Endodermal cell (in vitro differentiated cells): ENCODE results near the gene COL15A1. TPM values are rescaled to one million over a fixed set of nuclear protein-coding genes. Genes with fewer than 3 reads are reported as not detected.
"Not testable (repeated sequence)": the region's sequence is repeated elsewhere in the genome, so short reads cannot be mapped to it uniquely, and the experiment has no call there.

Source experiments
- DNase-seq: peaks from one replicate; pipeline ENCODE4 v3.0.0-alpha.2; 2017
- H3K27ac ChIP-seq: 2 replicates; pipeline ENCODE4 v1.5.1; 2013; ENCODE audit warnings: mild to moderate bottlenecking, low read depth, low read length, moderate library complexity
- H3K27me3 ChIP-seq: 2 replicates; pipeline ENCODE4 v1.6.1; 2013; ENCODE audit warnings: mild to moderate bottlenecking, low read length, moderate library complexity; ENCODE audit not compliant: insufficient read depth, control insufficient read depth, poor library complexity, severe bottlenecking
- H3K36me3 ChIP-seq: 2 replicates; pipeline ENCODE4 v1.7.0; 2013; ENCODE audit warnings: mild to moderate bottlenecking, low read length, moderate library complexity; ENCODE audit not compliant: control insufficient read depth, insufficient read depth
- H3K4me1 ChIP-seq: one replicate; pipeline ENCODE4 v1.7.0; 2013; ENCODE audit warnings: low read length; ENCODE audit not compliant: control insufficient read depth, insufficient read depth
- H3K4me3 ChIP-seq: 2 replicates; pipeline ENCODE4 v1.5.1; 2013; ENCODE audit warnings: mild to moderate bottlenecking, low read length, moderate library complexity
- H3K9ac ChIP-seq: 2 replicates; pipeline ENCODE4 v1.6.1; 2013; ENCODE audit warnings: mild to moderate bottlenecking, low read length, moderate library complexity; ENCODE audit not compliant: poor library complexity, severe bottlenecking; ENCODE audit errors: extremely low read depth
- H3K9me3 ChIP-seq: 2 replicates; pipeline ENCODE4 v1.6.1; 2013; ENCODE audit warnings: mild to moderate bottlenecking, low read length, moderate library complexity; ENCODE audit not compliant: control insufficient read depth
- H3K27ac Mint-ChIP-seq: 2 replicates; pipeline ENCODE4 v1.8.0; 2020; ENCODE audit warnings: mixed read lengths
- H3K27me3 Mint-ChIP-seq: 2 replicates; pipeline ENCODE4 v1.8.0; 2021; ENCODE audit warnings: mild to moderate bottlenecking, mixed read lengths; ENCODE audit not compliant: insufficient read depth
- H3K36me3 Mint-ChIP-seq: 2 replicates; pipeline ENCODE4 v1.8.0; 2020; ENCODE audit warnings: low read depth, mixed read lengths
- H3K4me1 Mint-ChIP-seq: 2 replicates; pipeline ENCODE4 v1.8.0; 2020; ENCODE audit warnings: mixed read lengths
- H3K4me3 Mint-ChIP-seq: 2 replicates; pipeline ENCODE4 v1.8.0; 2020; ENCODE audit warnings: mild to moderate bottlenecking, moderate library complexity, mixed read lengths
- H3K9me3 Mint-ChIP-seq: 2 replicates; pipeline ENCODE4 v1.8.0; 2020; ENCODE audit warnings: mild to moderate bottlenecking, mixed read lengths
- CTCF ChIP-seq: fragments of 200-600 bp; sonication (generic); conservative IDR thresholded peaks from 2 replicates; pipeline ENCODE4 v1.5.0; 2021; ENCODE audit warnings: antibody characterized with exemption, mild to moderate bottlenecking
- WGBS, 2 experiments: methylation state at CpG; one replicate each; pipeline versions ENCODE4 v1.1.5 to v1.1.7; 2013; ENCODE audit warnings: missing lambda C conversion rate in 2 of 2, mixed read lengths in 1 of 2; ENCODE audit not compliant: insufficient coverage in 1 of 2, insufficient read length in 1 of 2; 5-methylcytosine and 5-hydroxymethylcytosine counted together
- total RNA-seq, 2 donors: library from RNA; stranded (reverse); fragmentation: NEBNext Ultra II Directional in 1 of 2; extraction: Animal tissue kit (Norgen Biotek cat#: 25700) in 1 of 2; gene quantifications; 2 replicates in 1 of 2; 3 replicates in 1 of 2; pipeline ENCODE4 v1.2.1, GENCODE V29; 2021

COL15A1 gene
- total RNA-seq, 2 donors from 2014 or later = 0.27 TPM; not detected in 1

DNA sequence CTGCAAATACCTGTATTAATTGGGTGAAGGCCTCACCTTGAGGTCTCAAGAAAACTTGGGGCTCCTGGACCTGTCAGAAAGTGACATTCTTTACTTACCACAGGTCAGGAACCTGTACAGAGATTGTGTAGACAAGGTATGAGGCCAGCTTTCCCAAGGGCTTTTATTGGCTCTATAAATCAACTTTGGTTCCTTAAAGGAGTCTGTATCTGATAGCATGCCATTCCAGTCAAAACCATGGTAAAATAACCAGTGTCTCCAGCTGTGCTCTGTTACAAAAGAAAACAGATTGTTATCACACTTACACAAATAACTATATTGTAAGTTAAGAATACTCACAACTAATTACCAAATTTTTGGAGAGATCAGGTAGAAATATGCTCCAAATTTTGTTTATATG is 64.5 kb downstream of the COL15A1 start:
- no peak for TF ChIP-seq CTCF
- peaks cover 51% of the 10 kb centered on the region for H3K9me3 Mint-ChIP-seq
- no peak overlapping the region for H3K4me3 Mint-ChIP-seq
- no peak overlapping the region for H3K9ac ChIP-seq
- DNase-seq = no peak
- H3K4me3 ChIP-seq = peak overlapping the region; percentile 71
- H3K36me3 Mint-ChIP-seq = no peaks in the 10 kb centered on the region
- H3K9me3 ChIP-seq = peaks cover 61% of the 10 kb centered on the region
- no peaks in the 10 kb centered on the region for H3K36me3 ChIP-seq
- H3K4me1 ChIP-seq = peaks cover 3% of the 10 kb centered on the region
- no peaks in the 10 kb centered on the region for H3K27me3 ChIP-seq
- peaks cover 4% of the 10 kb centered on the region for H3K4me1 Mint-ChIP-seq
- H3K27ac ChIP-seq = no peak overlapping the region
- no peak overlapping the region for H3K27ac Mint-ChIP-seq
- peaks cover 3% of the 10 kb centered on the region for H3K27me3 Mint-ChIP-seq

GRCh38 chr9:99010393-99010792 is 66.7 kb downstream of the COL15A1 start:
- not testable (repeated sequence) for H3K27ac ChIP-seq, DNase-seq, H3K4me1 ChIP-seq, H3K4me1 Mint-ChIP-seq, H3K9ac ChIP-seq, H3K27me3 ChIP-seq, H3K36me3 ChIP-seq, H3K27me3 Mint-ChIP-seq, H3K27ac Mint-ChIP-seq, H3K4me3 Mint-ChIP-seq, H3K36me3 Mint-ChIP-seq
- H3K4me3 ChIP-seq = peak overlapping the region; percentile 30
- H3K9me3 Mint-ChIP-seq = peaks cover 61% of the 10 kb centered on the region
- H3K9me3 ChIP-seq = peaks cover 74% of the 10 kb centered on the region
- 96 to 98% methylated on average over 5 to 7 of the region's 8 CpGs for WGBS, 2 experiments

GRCh38 chr9:99011161-99011709 is 67.5 kb downstream of the COL15A1 start:
- Histone ChIP-seq H3K4me1 (peaks cover 3% of the 10 kb centered on the region), H3K27ac (no peak overlapping the region), H3K36me3 (no peaks in the 10 kb centered on the region), H3K4me3 (no peak overlapping the region), H3K9ac (no peak overlapping the region), H3K9me3 (peaks cover 74% of the 10 kb centered on the region), H3K27me3 (no peaks in the 10 kb centered on the region)
- no peak for TF ChIP-seq CTCF
- Mint-ChIP-seq H3K4me3 (no peak overlapping the region), H3K9me3 (peaks cover 61% of the 10 kb centered on the region), H3K27me3 (peaks cover 10% of the 10 kb centered on the region), H3K36me3 (no peaks in the 10 kb centered on the region), H3K4me1 (peaks cover 4% of the 10 kb centered on the region), H3K27ac (no peak overlapping the region)
- no peak for DNase-seq

- Mint-ChIP-seq H3K27ac (no peak overlapping the region), H3K4me1 (no peaks in the 10 kb centered on the region), H3K27me3 (peaks cover 12% of the 10 kb centered on the region), H3K36me3 (no peaks in the 10 kb centered on the region), H3K9me3 (peaks cover 50% of the 10 kb centered on the region), H3K4me3 (no peak overlapping the region)
- H3K27ac ChIP-seq = no peak overlapping the region
- WGBS, 2 experiments = 83 to 89% methylated on average over 1 to 5 of the region's 5 CpGs
- H3K9ac ChIP-seq = no peak overlapping the region
- no peaks in the 10 kb centered on the region for H3K27me3 ChIP-seq
- H3K4me1 ChIP-seq = no peaks in the 10 kb centered on the region
- peak; percentile 39 for TF ChIP-seq CTCF
- peaks cover 65% of the 10 kb centered on the region for H3K9me3 ChIP-seq
- H3K36me3 ChIP-seq = no peaks in the 10 kb centered on the region
- H3K4me3 ChIP-seq = no peak overlapping the region
- DNase-seq = peak; percentile 22
Observed at GRCh38 chr9:99012957-99013512, 69.3 kb downstream of the COL15A1 start.
